ENCODE results near the gene NIN. TPM values are rescaled to one million over a fixed set of nuclear protein-coding genes. Genes with fewer than 3 reads are reported as not detected.

The NIN gene
- total and polyA plus RNA-seq, 2 donors (not counting 1 experiment from before 2014, with no cell fraction given), result 22.8 to 37.5 TPM

DNA sequence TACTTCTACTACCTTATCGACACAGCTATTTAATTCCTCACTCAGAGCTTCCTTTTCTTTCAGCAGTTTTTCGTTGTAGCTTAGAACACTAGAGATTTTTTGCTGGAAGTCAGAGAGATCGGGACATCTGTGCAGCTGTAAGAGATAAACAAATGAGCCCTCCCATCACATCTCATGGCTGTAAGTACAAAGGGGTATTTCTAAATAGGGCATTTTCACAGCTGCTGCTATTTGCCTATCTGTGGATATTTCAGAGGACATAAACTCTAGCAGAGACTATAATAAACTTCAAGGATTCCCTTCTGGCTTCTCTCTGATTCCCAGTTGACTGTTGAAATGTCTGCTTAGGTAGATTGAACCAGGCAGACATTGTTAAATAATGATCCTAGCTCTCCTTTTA lies 86.7 kb downstream of the NIN start:
- TF ChIP-seq, protein P1, sequence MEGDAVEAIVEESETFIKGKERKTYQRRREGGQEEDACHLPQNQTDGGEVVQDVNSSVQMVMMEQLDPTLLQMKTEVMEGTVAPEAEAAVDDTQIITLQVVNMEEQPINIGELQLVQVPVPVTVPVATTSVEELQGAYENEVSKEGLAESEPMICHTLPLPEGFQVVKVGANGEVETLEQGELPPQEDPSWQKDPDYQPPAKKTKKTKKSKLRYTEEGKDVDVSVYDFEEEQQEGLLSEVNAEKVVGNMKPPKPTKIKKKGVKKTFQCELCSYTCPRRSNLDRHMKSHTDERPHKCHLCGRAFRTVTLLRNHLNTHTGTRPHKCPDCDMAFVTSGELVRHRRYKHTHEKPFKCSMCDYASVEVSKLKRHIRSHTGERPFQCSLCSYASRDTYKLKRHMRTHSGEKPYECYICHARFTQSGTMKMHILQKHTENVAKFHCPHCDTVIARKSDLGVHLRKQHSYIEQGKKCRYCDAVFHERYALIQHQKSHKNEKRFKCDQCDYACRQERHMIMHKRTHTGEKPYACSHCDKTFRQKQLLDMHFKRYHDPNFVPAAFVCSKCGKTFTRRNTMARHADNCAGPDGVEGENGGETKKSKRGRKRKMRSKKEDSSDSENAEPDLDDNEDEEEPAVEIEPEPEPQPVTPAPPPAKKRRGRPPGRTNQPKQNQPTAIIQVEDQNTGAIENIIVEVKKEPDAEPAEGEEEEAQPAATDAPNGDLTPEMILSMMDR (conservative IDR thresholded peaks at IDR 0.05 in 1 of 2, IDR thresholded peaks at IDR 0.05 in 1 of 2; ENCODE audit: low read depth in 1 of 2, low read length in 2 of 2), result no peak
- TF ChIP-seq EZH2 (IDR thresholded peaks at IDR 0.05; ENCODE audit: low read length, missing control alignments), result no peak
- Histone ChIP-seq H3K4me3 (replicated peaks in 1 of 4; ENCODE audit: control extremely low read depth in 1 of 4, insufficient read depth in 1 of 4, low read depth in 3 of 4, low read length in 4 of 4) (no peak overlapping the region), H3K9ac (ENCODE audit: insufficient read depth, low read length) (no peak overlapping the region), H3K4me1 (ENCODE audit: control insufficient read depth, extremely low read depth, insufficient read depth, low read length) (no peaks in the 10 kb centered on the region), H3K9me3 (ENCODE audit: control insufficient read depth, insufficient read depth, low read depth, low read length) (no peaks in the 10 kb centered on the region), H3K27me3 (ENCODE audit: control insufficient read depth, insufficient read depth, low read length) (no peaks in the 10 kb centered on the region), H3K36me3 (ENCODE audit: control insufficient read depth, insufficient read depth, low read length) (no peaks in the 10 kb centered on the region), H4K20me1 (ENCODE audit: control insufficient read depth, extremely low read depth, insufficient read depth, low read length) (no peaks in the 10 kb centered on the region), H3K4me2 (ENCODE audit: extremely low read depth, insufficient read depth, low read length) (no peak overlapping the region), H3K27ac (ENCODE audit: insufficient read depth, low read length) (no peak overlapping the region), H2AFZ (ENCODE audit: low read length) (no peak overlapping the region), H3K79me2 (ENCODE audit: control insufficient read depth, insufficient read depth, low read length) (no peaks in the 10 kb centered on the region)
- DNase-seq (ENCODE audit: low read depth in 2 of 2), result peak in 1 of 2 donors; percentile 33

DNA sequence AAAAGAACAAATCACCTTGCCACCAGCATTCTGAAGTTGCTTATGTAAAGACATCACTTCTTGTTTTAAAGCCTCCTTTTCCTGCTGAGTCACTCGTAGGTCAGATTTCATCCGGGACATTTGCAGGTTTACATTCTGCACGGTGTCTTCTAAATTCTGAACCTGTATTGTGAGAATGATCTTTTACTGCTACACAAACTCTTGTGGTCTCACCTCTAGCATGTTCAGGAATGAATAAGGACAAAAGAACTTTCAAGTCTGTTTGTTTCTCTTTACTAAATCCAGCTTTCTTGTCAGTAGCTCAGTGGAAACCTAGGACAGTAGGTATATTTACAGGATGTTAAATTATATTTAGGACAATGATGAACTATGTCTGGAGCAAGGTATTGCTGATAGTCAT lies 89.4 kb downstream of the NIN start:
- no peak for TF ChIP-seq EZH2 (IDR thresholded peaks at IDR 0.05; ENCODE audit: low read length, missing control alignments)
- TF ChIP-seq, protein P1 (conservative IDR thresholded peaks at IDR 0.05 in 1 of 2, IDR thresholded peaks at IDR 0.05 in 1 of 2; ENCODE audit: low read depth in 1 of 2, low read length in 2 of 2), result no peak
- Histone ChIP-seq H3K4me2 (ENCODE audit: extremely low read depth, insufficient read depth, low read length) (no peak overlapping the region), H3K79me2 (ENCODE audit: control insufficient read depth, insufficient read depth, low read length) (no peaks in the 10 kb centered on the region), H3K4me3 (replicated peaks in 1 of 4; ENCODE audit: control extremely low read depth in 1 of 4, insufficient read depth in 1 of 4, low read depth in 3 of 4, low read length in 4 of 4) (no peak overlapping the region), H3K4me1 (ENCODE audit: control insufficient read depth, extremely low read depth, insufficient read depth, low read length) (no peaks in the 10 kb centered on the region), H4K20me1 (ENCODE audit: control insufficient read depth, extremely low read depth, insufficient read depth, low read length) (no peaks in the 10 kb centered on the region), H3K27me3 (ENCODE audit: control insufficient read depth, insufficient read depth, low read length) (no peaks in the 10 kb centered on the region), H3K9ac (ENCODE audit: insufficient read depth, low read length) (no peak overlapping the region), H3K36me3 (ENCODE audit: control insufficient read depth, insufficient read depth, low read length) (no peaks in the 10 kb centered on the region), H3K9me3 (ENCODE audit: control insufficient read depth, insufficient read depth, low read depth, low read length) (no peaks in the 10 kb centered on the region), H3K27ac (ENCODE audit: insufficient read depth, low read length) (no peak overlapping the region), H2AFZ (ENCODE audit: low read length) (no peak overlapping the region)
- DNase-seq (ENCODE audit: low read depth in 2 of 2), result peak; percentile 44 to 58

DNA sequence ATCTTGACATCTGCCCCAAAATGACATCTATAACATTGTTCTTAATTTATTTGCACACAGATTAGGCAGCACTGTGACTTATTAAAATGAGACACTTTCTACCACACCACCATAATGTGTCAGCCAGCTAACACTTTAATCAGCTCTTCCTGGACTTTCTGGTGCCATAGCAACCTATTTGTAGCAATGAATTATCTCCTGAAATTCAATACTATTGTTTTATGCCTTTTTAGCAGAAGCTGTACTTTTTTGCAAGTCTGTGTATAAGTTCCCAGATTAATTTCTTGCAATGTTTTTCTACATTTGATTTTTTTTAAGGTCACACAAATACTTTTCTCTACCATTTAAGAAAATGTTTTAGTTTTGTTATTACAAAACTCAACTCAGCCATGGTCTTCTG lies 90.1 kb downstream of the NIN start:
- Histone ChIP-seq H3K9me3 (ENCODE audit: control insufficient read depth, insufficient read depth, low read depth, low read length) (no peaks in the 10 kb centered on the region), H3K4me3 (replicated peaks in 1 of 4; ENCODE audit: control extremely low read depth in 1 of 4, insufficient read depth in 1 of 4, low read depth in 3 of 4, low read length in 4 of 4) (no peak overlapping the region), H4K20me1 (ENCODE audit: control insufficient read depth, extremely low read depth, insufficient read depth, low read length) (no peaks in the 10 kb centered on the region), H3K9ac (ENCODE audit: insufficient read depth, low read length) (no peak overlapping the region), H3K79me2 (ENCODE audit: control insufficient read depth, insufficient read depth, low read length) (no peaks in the 10 kb centered on the region), H3K4me1 (ENCODE audit: control insufficient read depth, extremely low read depth, insufficient read depth, low read length) (no peaks in the 10 kb centered on the region), H2AFZ (ENCODE audit: low read length) (no peak overlapping the region), H3K27ac (ENCODE audit: insufficient read depth, low read length) (no peak overlapping the region), H3K27me3 (ENCODE audit: control insufficient read depth, insufficient read depth, low read length) (no peaks in the 10 kb centered on the region), H3K36me3 (ENCODE audit: control insufficient read depth, insufficient read depth, low read length) (no peaks in the 10 kb centered on the region), H3K4me2 (ENCODE audit: extremely low read depth, insufficient read depth, low read length) (no peak overlapping the region)
- DNase-seq (ENCODE audit: low read depth in 2 of 2), result peak in 1 of 2 donors; percentile 19
- TF ChIP-seq EZH2 (IDR thresholded peaks at IDR 0.05; ENCODE audit: low read length, missing control alignments), result no peak
- TF ChIP-seq, protein P1 (conservative IDR thresholded peaks at IDR 0.05 in 1 of 2, IDR thresholded peaks at IDR 0.05 in 1 of 2; ENCODE audit: low read depth in 1 of 2, low read length in 2 of 2), result no peak
